ENCODE results near the gene SAT1. TPM values are rescaled to one million over a fixed set of nuclear protein-coding genes. Genes with fewer than 3 reads are reported as not detected.
"Not testable (repeated sequence)": the region's sequence is repeated elsewhere in the genome, so short reads cannot be mapped to it uniquely, and the experiment has no call there.

Gene SAT1
- polyA plus RNA-seq, result 763 TPM
- long read RNA-seq, donor 1, transcript SAT1-201 (2 exons, 801 nt), result minor isoform, 5 of 243 reads
- long read RNA-seq, donor 1, transcript SAT1-207 (3 exons, 1,033 nt), result minor isoform, 80 of 243 reads
- long read RNA-seq, donor 1, transcript SAT1-204 (6 exons, 1,065 nt), result major isoform, 112 of 243 reads
- long read RNA-seq, donor 1, transcript SAT1-202 (3 exons, 909 nt), result minor isoform, 23 of 243 reads
- long read RNA-seq, donor 1, partial matches to known transcripts, result 0 of 243 reads
- long read RNA-seq, donor 1, other reads (novel, unspliced or antisense), result 18 of 243 reads
- long read RNA-seq, donor 2, transcript SAT1-202 (3 exons, 909 nt), result minor isoform, 80 of 973 reads
- long read RNA-seq, donor 2, transcript SAT1-204 (6 exons, 1,065 nt), result minor isoform, 328 of 973 reads
- long read RNA-seq, donor 2, transcript SAT1-207 (3 exons, 1,033 nt), result major isoform, 453 of 973 reads
- long read RNA-seq, donor 2, transcript SAT1-201 (2 exons, 801 nt), result minor isoform, 14 of 973 reads
- long read RNA-seq, donor 2, partial matches to known transcripts, result 33 of 973 reads
- long read RNA-seq, donor 2, other reads (novel, unspliced or antisense), result 40 of 973 reads
- long read RNA-seq, donor 3, transcript SAT1-207 (3 exons, 1,033 nt), result minor isoform, 139 of 663 reads
- long read RNA-seq, donor 3, transcript SAT1-209 (7 exons, 1,135 nt), result minor isoform, 19 of 663 reads
- long read RNA-seq, donor 3, transcript SAT1-204 (6 exons, 1,065 nt), result major isoform, 368 of 663 reads
- long read RNA-seq, donor 3, transcript SAT1-202 (3 exons, 909 nt), result minor isoform, 57 of 663 reads
- long read RNA-seq, donor 3, partial matches to known transcripts, result 18 of 663 reads
- long read RNA-seq, donor 3, other reads (novel, unspliced or antisense), result 35 of 663 reads
- long read RNA-seq, donor 4, transcript SAT1-204 (6 exons, 1,065 nt), result major isoform, 39 of 61 reads
- long read RNA-seq, donor 4, transcript SAT1-202 (3 exons, 909 nt), result minor isoform, 8 of 61 reads
- long read RNA-seq, donor 4, transcript SAT1-207 (3 exons, 1,033 nt), result minor isoform, 9 of 61 reads
- long read RNA-seq, donor 4, partial matches to known transcripts, result 0 of 61 reads
- long read RNA-seq, donor 4, other reads (novel, unspliced or antisense), result 0 of 61 reads
- long read RNA-seq, donor 5, transcript SAT1-201 (2 exons, 801 nt), result minor isoform, 8 of 168 reads
- long read RNA-seq, donor 5, transcript SAT1-207 (3 exons, 1,033 nt), result major isoform, 60 of 168 reads
- long read RNA-seq, donor 5, transcript SAT1-204 (6 exons, 1,065 nt), result major isoform, 60 of 168 reads
- long read RNA-seq, donor 5, transcript SAT1-202 (3 exons, 909 nt), result minor isoform, 17 of 168 reads
- long read RNA-seq, donor 5, partial matches to known transcripts, result 0 of 168 reads
- long read RNA-seq, donor 5, other reads (novel, unspliced or antisense), result 13 of 168 reads
- long read RNA-seq, donor 6, transcript SAT1-207 (3 exons, 1,033 nt), result minor isoform, 96 of 593 reads
- long read RNA-seq, donor 6, transcript SAT1-201 (2 exons, 801 nt), result minor isoform, 19 of 593 reads
- long read RNA-seq, donor 6, transcript SAT1-202 (3 exons, 909 nt), result minor isoform, 43 of 593 reads
- long read RNA-seq, donor 6, transcript SAT1-204 (6 exons, 1,065 nt), result major isoform, 280 of 593 reads
- long read RNA-seq, donor 6, partial matches to known transcripts, result 116 of 593 reads
- long read RNA-seq, donor 6, other reads (novel, unspliced or antisense), result 21 of 593 reads
- long read RNA-seq, donor 7, transcript SAT1-201 (2 exons, 801 nt), result minor isoform, 8 of 103 reads
- long read RNA-seq, donor 7, transcript SAT1-202 (3 exons, 909 nt), result minor isoform, 8 of 103 reads
- long read RNA-seq, donor 7, transcript SAT1-207 (3 exons, 1,033 nt), result minor isoform, 22 of 103 reads
- long read RNA-seq, donor 7, transcript SAT1-204 (6 exons, 1,065 nt), result major isoform, 45 of 103 reads
- long read RNA-seq, donor 7, partial matches to known transcripts, result 5 of 103 reads
- long read RNA-seq, donor 7, other reads (novel, unspliced or antisense), result 6 of 103 reads
- long read RNA-seq, donor 8, transcript SAT1-204 (6 exons, 1,065 nt), result major isoform, 433 of 985 reads
- long read RNA-seq, donor 8, transcript SAT1-202 (3 exons, 909 nt), result minor isoform, 133 of 985 reads
- long read RNA-seq, donor 8, transcript SAT1-207 (3 exons, 1,033 nt), result minor isoform, 264 of 985 reads
- long read RNA-seq, donor 8, transcript SAT1-201 (2 exons, 801 nt), result minor isoform, 30 of 985 reads
- long read RNA-seq, donor 8, partial matches to known transcripts, result 22 of 985 reads
- long read RNA-seq, donor 8, other reads (novel, unspliced or antisense), result 69 of 985 reads
- long read RNA-seq, donor 9, transcript SAT1-202 (3 exons, 909 nt), result minor isoform, 97 of 605 reads
- long read RNA-seq, donor 9, transcript SAT1-201 (2 exons, 801 nt), result minor isoform, 32 of 605 reads
- long read RNA-seq, donor 9, transcript SAT1-207 (3 exons, 1,033 nt), result minor isoform, 146 of 605 reads
- long read RNA-seq, donor 9, transcript SAT1-204 (6 exons, 1,065 nt), result major isoform, 277 of 605 reads
- long read RNA-seq, donor 9, partial matches to known transcripts, result 0 of 605 reads
- long read RNA-seq, donor 9, other reads (novel, unspliced or antisense), result 23 of 605 reads
- long read RNA-seq, donor 10, transcript SAT1-201 (2 exons, 801 nt), result minor isoform, 11 of 532 reads
- long read RNA-seq, donor 10, transcript SAT1-207 (3 exons, 1,033 nt), result minor isoform, 121 of 532 reads
- long read RNA-seq, donor 10, transcript SAT1-204 (6 exons, 1,065 nt), result major isoform, 313 of 532 reads
- long read RNA-seq, donor 10, transcript SAT1-202 (3 exons, 909 nt), result minor isoform, 44 of 532 reads
- long read RNA-seq, donor 10, partial matches to known transcripts, result 0 of 532 reads
- long read RNA-seq, donor 10, other reads (novel, unspliced or antisense), result 29 of 532 reads
- long read RNA-seq, donor 11, transcript SAT1-204 (6 exons, 1,065 nt), result major isoform, 227 of 444 reads
- long read RNA-seq, donor 11, transcript SAT1-207 (3 exons, 1,033 nt), result minor isoform, 72 of 444 reads
- long read RNA-seq, donor 11, transcript SAT1-209 (7 exons, 1,135 nt), result minor isoform, 12 of 444 reads
- long read RNA-seq, donor 11, transcript SAT1-202 (3 exons, 909 nt), result minor isoform, 31 of 444 reads
- long read RNA-seq, donor 11, partial matches to known transcripts, result 62 of 444 reads
- long read RNA-seq, donor 11, other reads (novel, unspliced or antisense), result 27 of 444 reads

GRCh38 chrX:23782863-23783588, at the start of gene SAT1:
TSS of gene SAT1 (plus strand) at chrX:23783173. CDS start at chrX:23783352, 179 bp downstream.
- no peaks in the 10 kb centered on the region for H3K27me3 ChIP-seq (ENCODE audit: control insufficient read depth, insufficient read depth, low read length)
- peak within 1 kb of the TSS; percentile 88 for H3K27ac ChIP-seq (ENCODE audit: low read length)
- H3K4me1 ChIP-seq (ENCODE audit: control insufficient read depth, insufficient read depth, low read length), result peaks cover 6% of the 10 kb centered on the region
- peaks cover 11% of the 10 kb centered on the region for H3K36me3 ChIP-seq (ENCODE audit: control insufficient read depth, insufficient read depth, low read length)
- DNase-seq, result peak; percentile 93 to 95
- WGBS (ENCODE audit: insufficient coverage, low lambda C conversion rate), result no CpG with 5 or more reads among the region's 58 CpGs
- H3K9me3 ChIP-seq (ENCODE audit: control insufficient read depth, low read depth, low read length), result no peaks in the 10 kb centered on the region
- H3K4me3 ChIP-seq (ENCODE audit: low read length), result peak within 1 kb of the TSS; percentile 73

DNA sequence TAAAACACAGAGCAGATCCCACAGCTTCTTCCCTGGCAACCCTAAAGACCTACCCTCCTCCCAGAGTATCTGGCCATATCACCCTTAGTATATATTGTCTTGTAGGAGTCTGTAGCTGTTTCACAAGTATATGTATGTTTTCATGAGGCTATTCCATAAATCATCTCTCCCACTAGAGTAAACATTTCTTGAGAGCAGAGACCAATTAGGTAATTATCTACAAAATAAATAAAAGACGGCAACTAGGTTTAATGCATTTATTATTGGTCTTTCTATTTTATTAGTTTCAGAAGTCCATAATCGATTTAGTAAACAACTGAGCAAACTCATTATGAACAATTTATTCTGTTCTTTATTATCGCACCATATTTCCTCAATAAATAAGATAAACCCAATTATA, 46.9 kb upstream of the SAT1 start:
- Histone ChIP-seq H3K27me3 (ENCODE audit: control insufficient read depth, insufficient read depth, low read length) (no peaks in the 10 kb centered on the region), H3K36me3 (ENCODE audit: control insufficient read depth, insufficient read depth, low read length) (peaks cover 2% of the 10 kb centered on the region), H3K27ac (ENCODE audit: low read length) (no peak overlapping the region), H3K9me3 (ENCODE audit: control insufficient read depth, low read depth, low read length) (no peaks in the 10 kb centered on the region), H3K4me1 (ENCODE audit: control insufficient read depth, insufficient read depth, low read length) (peaks cover 3% of the 10 kb centered on the region), H3K4me3 (ENCODE audit: low read length) (no peak overlapping the region)
- no CpG with 5 or more reads among the region's 3 CpGs for WGBS (ENCODE audit: insufficient coverage, low lambda C conversion rate)
- no peak for DNase-seq

- DNase-seq, result no peak
- H3K27ac ChIP-seq (ENCODE audit: low read length), result no peak overlapping the region
- H3K27me3 ChIP-seq (ENCODE audit: control insufficient read depth, insufficient read depth, low read length), result no peaks in the 10 kb centered on the region
- H3K4me3 ChIP-seq (ENCODE audit: low read length), result no peak overlapping the region
- peaks cover 3% of the 10 kb centered on the region for H3K4me1 ChIP-seq (ENCODE audit: control insufficient read depth, insufficient read depth, low read length)
- H3K9me3 ChIP-seq (ENCODE audit: control insufficient read depth, low read depth, low read length), result no peaks in the 10 kb centered on the region
- H3K36me3 ChIP-seq (ENCODE audit: control insufficient read depth, insufficient read depth, low read length), result peaks cover 2% of the 10 kb centered on the region
These were observed 45.6 kb upstream of the SAT1 start for GRCh38 chrX:23737413-23737812.

DNA sequence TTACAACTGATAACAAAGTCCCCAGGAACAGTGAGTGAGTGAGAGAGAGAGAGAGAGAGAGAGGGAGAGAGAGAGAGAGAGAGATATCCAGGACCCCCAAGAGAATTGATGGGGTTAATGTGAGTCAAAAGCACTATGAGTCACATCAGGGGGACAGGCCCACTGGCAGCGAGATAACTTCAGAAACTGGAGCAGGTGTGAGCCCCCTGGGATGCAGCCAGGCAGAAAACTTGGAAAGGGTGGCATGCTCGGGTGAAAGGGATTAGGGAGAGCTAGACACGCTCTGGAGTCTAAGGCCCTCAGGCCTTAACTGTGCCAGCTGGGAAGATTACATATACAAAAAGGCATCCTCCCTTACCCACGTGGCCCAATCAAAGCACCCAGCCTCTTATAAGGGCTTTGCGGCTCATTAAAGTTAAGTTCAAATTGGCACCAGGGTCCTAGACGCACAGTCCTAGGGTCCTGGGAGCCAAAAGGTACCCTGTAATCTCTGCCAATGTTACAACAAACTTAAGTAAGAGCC, 40.7 kb upstream of the SAT1 start:
- Histone ChIP-seq H3K36me3 (ENCODE audit: control insufficient read depth, insufficient read depth, low read length) (no peaks in the 10 kb centered on the region), H3K4me3 (ENCODE audit: low read length) (peak overlapping the region; percentile 92), H3K27me3 (ENCODE audit: control insufficient read depth, insufficient read depth, low read length) (no peaks in the 10 kb centered on the region), H3K27ac (ENCODE audit: low read length) (peak overlapping the region; percentile 92), H3K9me3 (ENCODE audit: control insufficient read depth, low read depth, low read length) (no peaks in the 10 kb centered on the region), H3K4me1 (ENCODE audit: control insufficient read depth, insufficient read depth, low read length) (no peaks in the 10 kb centered on the region)
- peak; percentile 23 to 55 for DNase-seq
- no CpG with 5 or more reads among the region's 6 CpGs for WGBS (ENCODE audit: insufficient coverage, low lambda C conversion rate)

DNA sequence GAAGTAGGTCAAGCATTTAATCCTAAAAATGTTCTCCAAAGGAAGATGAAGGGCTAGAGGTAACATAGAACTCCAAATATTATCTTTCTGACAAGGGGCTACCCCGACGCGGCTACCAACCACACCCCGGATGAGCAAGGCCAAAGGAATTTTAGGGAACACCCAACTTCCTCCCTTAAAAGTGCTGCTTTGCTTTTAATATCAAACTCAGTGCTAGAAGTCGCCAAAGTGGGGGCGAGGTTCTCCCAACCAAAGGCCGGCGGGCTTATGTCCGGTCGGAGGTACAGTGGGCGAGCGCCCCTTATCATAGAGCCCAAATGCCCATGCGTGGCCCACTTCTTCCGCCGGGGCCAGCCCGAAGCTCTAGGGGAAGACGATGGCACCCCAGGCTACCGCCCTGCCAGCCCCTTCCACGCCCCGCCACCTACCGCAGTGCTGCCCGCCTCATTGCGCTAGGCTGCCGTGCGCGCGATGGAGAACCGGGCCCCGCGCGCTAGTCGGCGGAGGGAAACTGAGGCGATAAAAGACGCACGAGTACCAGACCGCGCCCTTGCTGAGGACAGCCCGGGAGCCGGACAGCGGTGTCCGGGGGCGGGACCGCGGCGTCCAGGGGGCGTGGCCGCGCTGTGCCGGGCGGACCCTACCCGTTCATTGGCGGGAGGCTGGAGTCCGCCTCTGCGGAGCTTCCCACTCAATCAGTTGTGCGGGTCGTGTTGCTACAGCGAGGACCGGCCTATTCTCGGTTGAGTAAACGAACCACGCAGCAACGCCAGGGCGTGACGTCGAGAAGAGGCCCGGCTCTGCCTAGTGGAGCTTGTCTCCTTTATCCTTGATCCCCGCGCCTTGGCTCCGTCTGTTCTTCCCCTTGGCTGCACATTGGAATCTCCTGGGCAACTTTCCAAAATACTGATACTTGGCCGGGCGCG, 40.0 kb upstream of the SAT1 start, which contains the start of gene ACOT9:
TSS of gene ACOT9 (minus strand) at position 580 of the 926 bp plus-strand sequence. CDS start at position 448, 132 bp downstream.
- no peaks in the 10 kb centered on the region for H3K36me3 ChIP-seq (ENCODE audit: control insufficient read depth, insufficient read depth, low read length)
- H3K4me1 ChIP-seq (ENCODE audit: control insufficient read depth, insufficient read depth, low read length), result no peaks in the 10 kb centered on the region
- peak; percentile 89 to 93 for DNase-seq
- no CpG with 5 or more reads among the region's 73 CpGs for WGBS (ENCODE audit: insufficient coverage, low lambda C conversion rate)
- peak within 1 kb of the TSS; percentile 92 for H3K4me3 ChIP-seq (ENCODE audit: low read length)
- H3K27me3 ChIP-seq (ENCODE audit: control insufficient read depth, insufficient read depth, low read length), result no peaks in the 10 kb centered on the region
- H3K27ac ChIP-seq (ENCODE audit: low read length), result peak within 1 kb of the TSS; percentile 92
- no peaks in the 10 kb centered on the region for H3K9me3 ChIP-seq (ENCODE audit: control insufficient read depth, low read depth, low read length)

GRCh38 chrX:23743623-23743971, 39.4 kb upstream of the SAT1 start:
- not testable (repeated sequence) for H3K27me3 ChIP-seq (ENCODE audit: control insufficient read depth, insufficient read depth, low read length); DNase-seq; H3K4me1 ChIP-seq (ENCODE audit: control insufficient read depth, insufficient read depth, low read length); H3K9me3 ChIP-seq (ENCODE audit: control insufficient read depth, low read depth, low read length); H3K36me3 ChIP-seq (ENCODE audit: control insufficient read depth, insufficient read depth, low read length)
- peak overlapping the region; percentile 92 for H3K4me3 ChIP-seq (ENCODE audit: low read length)
- WGBS (ENCODE audit: insufficient coverage, low lambda C conversion rate), result no CpG with 5 or more reads among the region's 14 CpGs
- peak overlapping the region; percentile 92 for H3K27ac ChIP-seq (ENCODE audit: low read length)

- H3K4me3 ChIP-seq (ENCODE audit: low read length), result no peak overlapping the region
- H3K27me3 ChIP-seq (ENCODE audit: control insufficient read depth, insufficient read depth, low read length), result no peaks in the 10 kb centered on the region
- no peaks in the 10 kb centered on the region for H3K4me1 ChIP-seq (ENCODE audit: control insufficient read depth, insufficient read depth, low read length)
- H3K36me3 ChIP-seq (ENCODE audit: control insufficient read depth, insufficient read depth, low read length), result no peaks in the 10 kb centered on the region
- DNase-seq, result no peak
- no CpG with 5 or more reads among the region's 3 CpGs for WGBS (ENCODE audit: insufficient coverage, low lambda C conversion rate)
- H3K27ac ChIP-seq (ENCODE audit: low read length), result no peak overlapping the region
- no peaks in the 10 kb centered on the region for H3K9me3 ChIP-seq (ENCODE audit: control insufficient read depth, low read depth, low read length)
These were observed 37.2 kb upstream of the SAT1 start for GRCh38 chrX:23745786-23746185.

Measured in large intestine (tissue), 12 donors.